Measurements from ENCODE around the gene MKNK1. TPM values are rescaled to one million over a fixed set of nuclear protein-coding genes. Genes with fewer than 3 reads are reported as not detected.

MKNK1 gene
- polyA plus RNA-seq, 1 donor (not counting 4 experiments of a cell fraction or from before 2014, with no cell fraction given) = 55.7 TPM

- Histone ChIP-seq H3K79me2 (ENCODE audit: control insufficient read depth, insufficient read depth, low read length) (no peaks in the 10 kb centered on the region), H3K9me1 (ENCODE audit: control insufficient read depth, extremely low read depth, insufficient read depth, low read length) (no peaks in the 10 kb centered on the region), H3K36me3 (ENCODE audit: control insufficient read depth in 2 of 2, extremely low read depth in 1 of 2, insufficient read depth in 2 of 2, low read length in 2 of 2) (peaks cover 11 to 26% of the 10 kb centered on the region in 2 experiments), H3K9ac (ENCODE audit: control insufficient read depth, extremely low read depth, insufficient read depth, low read length) (peak overlapping the region; percentile 13), H3K4me3 (ENCODE audit: control insufficient read depth in 2 of 3, extremely low read depth in 1 of 3, insufficient read depth in 2 of 3, low read depth in 1 of 3, low read length in 3 of 3) (no peak overlapping the region), H2AFZ (ENCODE audit: control insufficient read depth, low read length) (no peak overlapping the region), H3K27ac (ENCODE audit: control insufficient read depth, insufficient read depth, low read length) (peak overlapping the region; percentile 46), H3K9me3 (ENCODE audit: control insufficient read depth, low read depth, low read length) (no peaks in the 10 kb centered on the region), H3K27me3 (ENCODE audit: control insufficient read depth, extremely low read depth, insufficient read depth, low read length) (no peaks in the 10 kb centered on the region), H3K4me2 (ENCODE audit: control insufficient read depth, extremely low read depth, insufficient read depth, low read depth, low read length) (no peak overlapping the region), H4K20me1 (ENCODE audit: control insufficient read depth, extremely low read depth, insufficient read depth, low read length) (no peaks in the 10 kb centered on the region), H3K4me1 (ENCODE audit: control insufficient read depth, extremely low read depth, insufficient read depth, low read length) (peaks cover 16% of the 10 kb centered on the region)
- peak; percentile 90 for FAIRE-seq
- dilution Hi-C loops (cut with MboI; ENCODE audit: extremely low pct_ligation_motif_present, low sequenced_read_pairs) = no loop called here
- TF ChIP-seq EZH2 (IDR thresholded peaks at IDR 0.05; ENCODE audit: low read length) = no peak
- peak; percentile 9 to 45 (median 43) for TF ChIP-seq CTCF (optimal IDR thresholded peaks at IDR 0.05 in 1 of 3, IDR thresholded peaks at IDR 0.05 in 1 of 3, conservative IDR thresholded peaks at IDR 0.05 in 1 of 3; ENCODE audit: extremely low read depth in 1 of 3, insufficient read depth in 2 of 3, low read length in 3 of 3)
- DNase-seq (ENCODE audit: low read depth, low spot score) = peak; percentile 70
Measured at GRCh38 chr1:46556822-46557221, 47.2 kb downstream of the MKNK1 start.

- dilution Hi-C loops (cut with MboI; ENCODE audit: extremely low pct_ligation_motif_present, low sequenced_read_pairs) = no loop called here
- no peak overlapping the region for H3K9ac ChIP-seq (ENCODE audit: control insufficient read depth, extremely low read depth, insufficient read depth, low read length)
- H3K27me3 ChIP-seq (ENCODE audit: control insufficient read depth, extremely low read depth, insufficient read depth, low read length) = peaks cover 4% of the 10 kb centered on the region
- no peak overlapping the region for H3K4me3 ChIP-seq (ENCODE audit: control insufficient read depth in 2 of 3, extremely low read depth in 1 of 3, insufficient read depth in 2 of 3, low read depth in 1 of 3, low read length in 3 of 3)
- H3K4me1 ChIP-seq (ENCODE audit: control insufficient read depth, extremely low read depth, insufficient read depth, low read length) = peaks cover 16% of the 10 kb centered on the region
- H3K36me3 ChIP-seq (ENCODE audit: control insufficient read depth in 2 of 2, extremely low read depth in 1 of 2, insufficient read depth in 2 of 2, low read length in 2 of 2) = peaks cover 3 to 19% of the 10 kb centered on the region in 2 experiments
- no peak overlapping the region for H3K4me2 ChIP-seq (ENCODE audit: control insufficient read depth, extremely low read depth, insufficient read depth, low read depth, low read length)
- no peak for TF ChIP-seq CTCF (optimal IDR thresholded peaks at IDR 0.05 in 1 of 3, IDR thresholded peaks at IDR 0.05 in 1 of 3, conservative IDR thresholded peaks at IDR 0.05 in 1 of 3; ENCODE audit: extremely low read depth in 1 of 3, insufficient read depth in 2 of 3, low read length in 3 of 3)
- no peak for DNase-seq (ENCODE audit: low read depth, low spot score)
- no peak overlapping the region for H2AFZ ChIP-seq (ENCODE audit: control insufficient read depth, low read length)
- FAIRE-seq = no peak
- no peaks in the 10 kb centered on the region for H3K79me2 ChIP-seq (ENCODE audit: control insufficient read depth, insufficient read depth, low read length)
- H3K9me1 ChIP-seq (ENCODE audit: control insufficient read depth, extremely low read depth, insufficient read depth, low read length) = no peaks in the 10 kb centered on the region
- no peaks in the 10 kb centered on the region for H3K9me3 ChIP-seq (ENCODE audit: control insufficient read depth, low read depth, low read length)
- peak overlapping the region; percentile 46 for H3K27ac ChIP-seq (ENCODE audit: control insufficient read depth, insufficient read depth, low read length)
- H4K20me1 ChIP-seq (ENCODE audit: control insufficient read depth, extremely low read depth, insufficient read depth, low read length) = no peaks in the 10 kb centered on the region
Measured at GRCh38 chr1:46555826-46556619, 48.0 kb downstream of the MKNK1 start.
